Right atrium auricular region (tissue), 2 donors: Measurements from ENCODE around the gene TBC1D9. TPM values are rescaled to one million over a fixed set of nuclear protein-coding genes. Genes with fewer than 3 reads are reported as not detected.

Source experiments
- DNase-seq: peaks from one replicate; pipeline ENCODE4 v3.0.0-alpha.2; 2019; ENCODE audit warnings: low spot score
- H3K27ac ChIP-seq, 2 donors: fragments of 200-600 bp; sonication (generic); 1 replicate in 1 of 2; 2 replicates in 1 of 2; pipeline ENCODE4 v1.5.1; 2016 to 2019
- H3K27me3 ChIP-seq, 2 donors: fragments of 200-600 bp; sonication (generic); one replicate each; pipeline versions ENCODE4 v1.5.1 to v1.6.0; 2017 to 2019
- H3K36me3 ChIP-seq: fragments of 200-600 bp; sonication (generic); one replicate; pipeline ENCODE4 v1.5.1; 2016
- H3K4me1 ChIP-seq, 2 donors: fragments of 200-600 bp; sonication (generic); one replicate each; pipeline versions ENCODE4 v1.5.1 to v1.6.0; 2017 to 2019
- H3K4me3 ChIP-seq, 2 donors: fragments of 200-600 bp; sonication (generic); 1 replicate in 1 of 2; 2 replicates in 1 of 2; pipeline ENCODE4 v1.5.1; 2017 to 2019; ENCODE audit warnings: mild to moderate bottlenecking in 1 of 2, moderate library complexity in 1 of 2
- H3K9me3 ChIP-seq, 2 donors: fragments of 200-600 bp; sonication (generic); one replicate each; pipeline ENCODE4 v1.5.1; 2019
- CTCF ChIP-seq, 2 donors: fragments of 200-600 bp; sonication (generic); IDR thresholded peaks; one replicate each; pipeline ENCODE4 v1.5.1; 2019; ENCODE audit warnings: antibody characterized with exemption in 2 of 2
- total RNA-seq, 2 donors: library from RNA; depleted of rRNA; stranded (reverse); fragments of >200 nt; gene quantifications; one replicate each; pipeline ENCODE4 v1.1.0, GENCODE V29; 2016

The TBC1D9 gene
- total RNA-seq, 2 donors from 2014 or later, result 10.9 to 18.8 TPM

DNA sequence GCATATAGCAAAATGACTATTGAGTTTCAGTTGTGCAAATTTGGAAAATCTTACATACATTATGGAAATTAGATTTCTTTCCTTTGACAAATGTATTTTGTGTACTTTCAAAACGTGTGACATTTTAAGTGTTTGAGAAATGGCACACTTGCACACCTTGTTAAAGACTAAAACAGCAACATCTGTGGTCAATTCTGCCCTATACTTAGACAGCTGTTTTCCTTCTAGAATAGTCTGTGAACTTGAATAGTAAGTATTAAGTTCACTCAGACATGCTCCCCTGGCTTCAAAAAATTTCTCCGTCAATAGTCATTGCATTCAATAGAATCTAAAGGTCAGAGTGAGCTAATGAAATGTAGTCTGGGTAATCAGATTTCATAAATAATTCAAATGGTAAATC, 21.7 kb upstream of the TBC1D9 start:
- Histone ChIP-seq H3K36me3 (no peaks in the 10 kb centered on the region), H3K27ac (no peak overlapping the region), H3K9me3 (no peaks in the 10 kb centered on the region), H3K4me1 (no peaks in the 10 kb centered on the region), H3K27me3 (no peaks in the 10 kb centered on the region), H3K4me3 (no peak overlapping the region)
- TF ChIP-seq CTCF (IDR thresholded peaks at IDR 0.05), result no peak
- no peak for DNase-seq

- Histone ChIP-seq H3K4me3 (no peak overlapping the region), H3K4me1 (no peaks in the 10 kb centered on the region), H3K27me3 (no peaks in the 10 kb centered on the region), H3K36me3 (no peaks in the 10 kb centered on the region), H3K9me3 (no peaks in the 10 kb centered on the region), H3K27ac (no peak overlapping the region)
- DNase-seq, result no peak
- TF ChIP-seq CTCF (IDR thresholded peaks at IDR 0.05), result no peak
Observed at GRCh38 chr4:140777386-140777785, 21.2 kb upstream of the TBC1D9 start.

DNA sequence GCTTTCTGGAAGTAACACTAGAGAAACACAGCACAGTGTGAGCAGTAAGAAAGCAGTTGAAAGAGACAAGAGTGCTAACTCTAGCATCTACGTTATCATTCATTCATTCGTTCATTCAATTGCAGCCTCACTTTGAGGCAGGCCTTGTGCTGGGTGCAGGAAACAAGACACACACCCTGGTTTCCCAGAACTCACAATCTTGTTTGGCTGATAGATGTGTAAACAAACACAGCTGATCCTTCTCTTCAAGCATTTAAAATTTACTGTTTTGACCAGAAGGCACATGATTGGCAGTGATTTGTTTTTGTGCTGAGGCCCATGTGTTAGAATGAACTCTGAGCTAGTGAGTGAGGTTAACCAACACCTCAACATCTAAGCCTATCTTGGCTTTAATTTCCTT, 20.4 kb upstream of the TBC1D9 start:
- no peak overlapping the region for H3K4me3 ChIP-seq
- TF ChIP-seq CTCF (IDR thresholded peaks at IDR 0.05), result no peak
- H3K27me3 ChIP-seq, result no peaks in the 10 kb centered on the region
- DNase-seq, result no peak
- H3K36me3 ChIP-seq, result no peaks in the 10 kb centered on the region
- H3K4me1 ChIP-seq, result no peaks in the 10 kb centered on the region
- no peaks in the 10 kb centered on the region for H3K9me3 ChIP-seq
- no peak overlapping the region for H3K27ac ChIP-seq

DNA sequence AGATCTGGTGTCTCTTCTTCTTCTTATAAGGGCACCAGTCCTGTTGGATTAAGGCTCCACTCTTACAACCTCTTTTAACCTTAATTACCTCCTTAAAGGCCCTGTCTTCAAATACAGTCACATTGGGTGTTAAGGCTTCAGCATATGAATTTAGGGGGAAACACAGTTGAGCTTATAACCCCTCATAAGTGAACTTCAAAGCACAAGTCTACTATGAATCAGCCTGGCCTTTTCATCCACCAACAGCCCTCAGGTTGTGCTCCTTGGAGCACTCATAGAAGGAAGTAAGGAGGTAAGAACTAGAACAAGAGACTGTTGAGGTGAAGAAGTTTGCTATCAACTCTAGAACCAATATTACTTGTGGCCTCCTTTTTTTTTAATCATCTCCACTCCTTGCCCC, 18.8 kb upstream of the TBC1D9 start:
- TF ChIP-seq CTCF (IDR thresholded peaks at IDR 0.05), result no peak
- Histone ChIP-seq H3K4me1 (no peaks in the 10 kb centered on the region), H3K9me3 (no peaks in the 10 kb centered on the region), H3K4me3 (no peak overlapping the region), H3K27me3 (no peaks in the 10 kb centered on the region), H3K27ac (no peak overlapping the region), H3K36me3 (no peaks in the 10 kb centered on the region)
- no peak for DNase-seq

GRCh38 chr4:140774510-140774909, 18.3 kb upstream of the TBC1D9 start:
- H3K4me1 ChIP-seq, result no peaks in the 10 kb centered on the region
- DNase-seq, result no peak
- H3K4me3 ChIP-seq, result no peak overlapping the region
- H3K36me3 ChIP-seq, result no peaks in the 10 kb centered on the region
- H3K27me3 ChIP-seq, result no peaks in the 10 kb centered on the region
- no peaks in the 10 kb centered on the region for H3K9me3 ChIP-seq
- TF ChIP-seq CTCF (IDR thresholded peaks at IDR 0.05), result no peak
- H3K27ac ChIP-seq, result no peak overlapping the region

DNA sequence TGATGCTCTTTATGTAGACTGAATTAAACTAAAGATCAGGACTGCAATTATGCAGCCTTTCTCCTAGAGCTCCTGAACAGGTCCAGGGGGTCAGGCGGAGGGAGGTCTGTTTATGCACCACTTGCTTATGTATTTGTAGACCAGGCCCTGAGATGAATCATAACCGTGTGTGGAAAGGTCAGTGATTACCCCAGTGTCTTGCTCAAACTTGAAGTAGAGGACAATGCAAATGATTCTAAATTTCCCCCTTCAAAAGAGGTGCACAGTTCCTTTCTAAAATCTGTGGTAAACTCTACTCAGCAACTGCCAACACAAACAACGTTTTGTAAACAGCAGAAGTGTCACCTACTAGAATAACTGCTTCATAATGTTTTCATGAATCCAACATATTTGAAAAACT, 13.0 kb upstream of the TBC1D9 start:
- no peaks in the 10 kb centered on the region for H3K9me3 ChIP-seq
- no peak for DNase-seq
- no peak for TF ChIP-seq CTCF (IDR thresholded peaks at IDR 0.05)

More for the DNA sequence above, 13.0 kb upstream of the TBC1D9 start:
- no peak overlapping the region for H3K27ac ChIP-seq
- H3K36me3 ChIP-seq, result no peaks in the 10 kb centered on the region
- no peaks in the 10 kb centered on the region for H3K4me1 ChIP-seq
- H3K4me3 ChIP-seq, result no peak overlapping the region
- no peaks in the 10 kb centered on the region for H3K27me3 ChIP-seq
